GM23338 (cell line): ENCODE results near the gene GPSM1. TPM values are rescaled to one million over a fixed set of nuclear protein-coding genes. Genes with fewer than 3 reads are reported as not detected.

Experiments used
- ATAC-seq: fragments of 200-7000 bp; cut with Tn5 transposase; 3 replicates; pipeline ENCODE4 v1.9.1; 2020
- DNase-seq: peaks from one replicate; pipeline ENCODE4 v3.0.0-alpha.2; 2015; ENCODE audit warnings: low spot score
- H2AFZ ChIP-seq: fragments of 200-600 bp; sonication (generic); 2 replicates; pipeline ENCODE4 v1.8.0; 2016; ENCODE audit warnings: antibody characterized with exemption, mild to moderate bottlenecking, moderate library complexity
- H3F3A ChIP-seq: fragments of 200-600 bp; sonication (generic); replicated peaks from 2 replicates; pipeline ENCODE4 v1.8.0; 2017; ENCODE audit warnings: antibody characterized with exemption, mixed run types, low read depth
- H3K27ac ChIP-seq: fragments of 200-600 bp; sonication (generic); 2 replicates; pipeline ENCODE4 v1.6.1; 2016; ENCODE audit warnings: low read depth
- H3K27me3 ChIP-seq: fragments of 200-600 bp; sonication (generic); 2 replicates; pipeline ENCODE4 v1.8.0; 2016; ENCODE audit warnings: mild to moderate bottlenecking, mixed run types, moderate library complexity; ENCODE audit not compliant: insufficient read depth
- H3K36me3 ChIP-seq: fragments of 200-600 bp; sonication (generic); 2 replicates; pipeline ENCODE4 v1.8.0; 2016; ENCODE audit warnings: mild to moderate bottlenecking; ENCODE audit not compliant: insufficient read depth
- H3K4me1 ChIP-seq: fragments of 200-600 bp; sonication (generic); 2 replicates; pipeline ENCODE4 v1.8.0; 2016; ENCODE audit warnings: mild to moderate bottlenecking, moderate library complexity; ENCODE audit not compliant: insufficient read depth
- H3K4me2 ChIP-seq: fragments of 200-600 bp; sonication (generic); 2 replicates; pipeline ENCODE4 v1.7.1; 2017; ENCODE audit warnings: mixed run types
- H3K4me3 ChIP-seq: fragments of 200-600 bp; sonication (generic); 2 replicates; pipeline ENCODE4 v1.6.1; 2016; ENCODE audit warnings: mixed run types
- H3K79me2 ChIP-seq: fragments of 200-600 bp; sonication (generic); replicated peaks from 2 replicates; pipeline ENCODE4 v1.8.0; 2017; ENCODE audit warnings: mild to moderate bottlenecking; ENCODE audit not compliant: insufficient read depth
- H3K9me2 ChIP-seq: fragments of 200-600 bp; sonication (generic); 2 replicates; pipeline ENCODE4 v1.8.0; 2017; ENCODE audit not compliant: insufficient read depth
- H4K20me1 ChIP-seq: fragments of 200-600 bp; sonication (generic); replicated peaks from 2 replicates; pipeline ENCODE4 v1.8.0; 2017; ENCODE audit warnings: mild to moderate bottlenecking; ENCODE audit not compliant: insufficient read depth
- H3K27ac Mint-ChIP-seq: 2 replicates; pipeline ENCODE4 v1.8.0; 2020; ENCODE audit warnings: inconsistent platforms, mild to moderate bottlenecking, moderate library complexity, mixed read lengths
- H3K27me3 Mint-ChIP-seq: 3 replicates; pipeline ENCODE4 v1.8.0; 2022; ENCODE audit warnings: low read depth, mild to moderate bottlenecking, moderate library complexity, mixed read lengths, inconsistent platforms; ENCODE audit not compliant: insufficient read depth, poor library complexity
- H3K36me3 Mint-ChIP-seq: 3 replicates; pipeline ENCODE4 v1.8.0; 2021; ENCODE audit warnings: low read depth, mild to moderate bottlenecking, inconsistent platforms, moderate library complexity, mixed read lengths
- H3K4me1 Mint-ChIP-seq: 3 replicates; pipeline ENCODE4 v1.8.0; 2020; ENCODE audit warnings: mild to moderate bottlenecking, inconsistent platforms, mixed read lengths
- H3K4me3 Mint-ChIP-seq: 3 replicates; pipeline ENCODE4 v1.8.0; 2021; ENCODE audit warnings: moderate library complexity, mild to moderate bottlenecking, inconsistent platforms, mixed read lengths
- H3K9me3 Mint-ChIP-seq: 3 replicates; pipeline ENCODE4 v1.8.0; 2020; ENCODE audit warnings: moderate library complexity, mild to moderate bottlenecking, inconsistent platforms, mixed read lengths
- CREB1 ChIP-seq: fragments of 250-450 bp; sonication (Bioruptor Pico); IDR thresholded peaks from 2 replicates; pipeline ENCODE4 v1.5.0; 2020; ENCODE audit warnings: low read depth, mild to moderate bottlenecking, moderate library complexity
- CTCF ChIP-seq, 2 experiments: fragments of 200-600 bp in 1 of 2; sonication (generic) in 1 of 2; conservative IDR thresholded peaks; 2 replicates each; pipeline versions ENCODE4 v1.5.1 to v1.6.1; 2016 to 2017; ENCODE audit warnings: antibody characterized with exemption in 2 of 2, low read depth in 2 of 2, mild to moderate bottlenecking in 2 of 2, moderate library complexity in 1 of 2
- ETS1 ChIP-seq: IDR thresholded peaks from 2 replicates; pipeline ENCODE4 v1.6.1; 2016; ENCODE audit warnings: antibody characterized with exemption
- EZH2 ChIP-seq: fragments of 200-600 bp; sonication (generic); IDR thresholded peaks from one replicate; pipeline ENCODE4 v1.8.0; 2017; ENCODE audit warnings: antibody characterized with exemption, mild to moderate bottlenecking, low read depth; ENCODE audit not compliant: unreplicated experiment
- JUNB ChIP-seq: IDR thresholded peaks from one replicate; pipeline ENCODE4 v1.6.1; 2016; ENCODE audit warnings: antibody characterized with exemption; ENCODE audit not compliant: unreplicated experiment
- NANOG ChIP-seq: IDR thresholded peaks from 2 replicates; pipeline ENCODE4 v1.6.1; 2016; ENCODE audit warnings: antibody characterized with exemption, borderline replicate concordance
- POLR2AphosphoS5 ChIP-seq: IDR thresholded peaks from 2 replicates; pipeline ENCODE4 v1.6.1; 2016; ENCODE audit warnings: antibody characterized with exemption, low read depth
- REST ChIP-seq: IDR thresholded peaks from one replicate; pipeline ENCODE4 v1.6.1; 2018; ENCODE audit warnings: antibody characterized with exemption; ENCODE audit not compliant: unreplicated experiment
- STAT1 ChIP-seq: IDR thresholded peaks from one replicate; pipeline ENCODE4 v1.6.1; 2016; ENCODE audit warnings: antibody characterized with exemption; ENCODE audit not compliant: unreplicated experiment
- ZNF114 ChIP-seq: fragments of 250-450 bp; sonication (Bioruptor Pico); IDR thresholded peaks from 2 replicates; pipeline ENCODE4 v1.5.0; 2020; ENCODE audit warnings: mild to moderate bottlenecking, moderate library complexity
- ZNF331 ChIP-seq: fragments of 250-450 bp; sonication (Bioruptor Pico); IDR thresholded peaks from 2 replicates; pipeline ENCODE4 v1.5.0; 2020; ENCODE audit warnings: low read depth, mild to moderate bottlenecking, moderate library complexity
- polyA plus RNA-seq: library from polyadenylated mRNA; unstranded; fragments of >200 nt; fragmentation: Nextera tagmentation; extraction: Ambion mirVana; gene quantifications from 2 replicates; pipeline ENCODE4 v1.2.1, GENCODE V29; 2016
- total RNA-seq: library from RNA; depleted of rRNA; stranded (reverse); fragments of >200 nt; shearing (Covaris generic); gene quantifications from 2 replicates; pipeline ENCODE4 v1.2.3, GENCODE V29; 2014
- TF ChIP-seq, protein P1 (sequence below): fragments of 250-450 bp; sonication (Bioruptor Pico); IDR thresholded peaks from 2 replicates; pipeline ENCODE4 v1.5.0; 2020; ENCODE audit warnings: mild to moderate bottlenecking, moderate library complexity

Gene GPSM1
- total and polyA plus RNA-seq, 2 experiments from 2014 or later: 4.8 to 23.2 TPM

GRCh38 chr9:136359774-136360718 lies 32.7 kb downstream of the GPSM1 start:
- no peak overlapping the region for H3K4me2 ChIP-seq
- Mint-ChIP-seq H3K27me3 (peaks cover 9% of the 10 kb centered on the region), H3K9me3 (no peaks in the 10 kb centered on the region), H3K36me3 (no peaks in the 10 kb centered on the region), H3K27ac (no peak overlapping the region), H3K4me3 (no peak overlapping the region), H3K4me1 (peaks cover 6% of the 10 kb centered on the region; the same call in 1 of the 3 replicates)
- H3K4me3 ChIP-seq: no peak overlapping the region
- no peak for TF ChIP-seq REST
- no peak for TF ChIP-seq STAT1
- TF ChIP-seq ETS1: no peak
- TF ChIP-seq CREB1: no peak
- no peak for TF ChIP-seq EZH2
- TF ChIP-seq POLR2AphosphoS5: no peak; the same call in 1 of the 2 replicates
- TF ChIP-seq JUNB: no peak
- TF ChIP-seq, protein P1, sequence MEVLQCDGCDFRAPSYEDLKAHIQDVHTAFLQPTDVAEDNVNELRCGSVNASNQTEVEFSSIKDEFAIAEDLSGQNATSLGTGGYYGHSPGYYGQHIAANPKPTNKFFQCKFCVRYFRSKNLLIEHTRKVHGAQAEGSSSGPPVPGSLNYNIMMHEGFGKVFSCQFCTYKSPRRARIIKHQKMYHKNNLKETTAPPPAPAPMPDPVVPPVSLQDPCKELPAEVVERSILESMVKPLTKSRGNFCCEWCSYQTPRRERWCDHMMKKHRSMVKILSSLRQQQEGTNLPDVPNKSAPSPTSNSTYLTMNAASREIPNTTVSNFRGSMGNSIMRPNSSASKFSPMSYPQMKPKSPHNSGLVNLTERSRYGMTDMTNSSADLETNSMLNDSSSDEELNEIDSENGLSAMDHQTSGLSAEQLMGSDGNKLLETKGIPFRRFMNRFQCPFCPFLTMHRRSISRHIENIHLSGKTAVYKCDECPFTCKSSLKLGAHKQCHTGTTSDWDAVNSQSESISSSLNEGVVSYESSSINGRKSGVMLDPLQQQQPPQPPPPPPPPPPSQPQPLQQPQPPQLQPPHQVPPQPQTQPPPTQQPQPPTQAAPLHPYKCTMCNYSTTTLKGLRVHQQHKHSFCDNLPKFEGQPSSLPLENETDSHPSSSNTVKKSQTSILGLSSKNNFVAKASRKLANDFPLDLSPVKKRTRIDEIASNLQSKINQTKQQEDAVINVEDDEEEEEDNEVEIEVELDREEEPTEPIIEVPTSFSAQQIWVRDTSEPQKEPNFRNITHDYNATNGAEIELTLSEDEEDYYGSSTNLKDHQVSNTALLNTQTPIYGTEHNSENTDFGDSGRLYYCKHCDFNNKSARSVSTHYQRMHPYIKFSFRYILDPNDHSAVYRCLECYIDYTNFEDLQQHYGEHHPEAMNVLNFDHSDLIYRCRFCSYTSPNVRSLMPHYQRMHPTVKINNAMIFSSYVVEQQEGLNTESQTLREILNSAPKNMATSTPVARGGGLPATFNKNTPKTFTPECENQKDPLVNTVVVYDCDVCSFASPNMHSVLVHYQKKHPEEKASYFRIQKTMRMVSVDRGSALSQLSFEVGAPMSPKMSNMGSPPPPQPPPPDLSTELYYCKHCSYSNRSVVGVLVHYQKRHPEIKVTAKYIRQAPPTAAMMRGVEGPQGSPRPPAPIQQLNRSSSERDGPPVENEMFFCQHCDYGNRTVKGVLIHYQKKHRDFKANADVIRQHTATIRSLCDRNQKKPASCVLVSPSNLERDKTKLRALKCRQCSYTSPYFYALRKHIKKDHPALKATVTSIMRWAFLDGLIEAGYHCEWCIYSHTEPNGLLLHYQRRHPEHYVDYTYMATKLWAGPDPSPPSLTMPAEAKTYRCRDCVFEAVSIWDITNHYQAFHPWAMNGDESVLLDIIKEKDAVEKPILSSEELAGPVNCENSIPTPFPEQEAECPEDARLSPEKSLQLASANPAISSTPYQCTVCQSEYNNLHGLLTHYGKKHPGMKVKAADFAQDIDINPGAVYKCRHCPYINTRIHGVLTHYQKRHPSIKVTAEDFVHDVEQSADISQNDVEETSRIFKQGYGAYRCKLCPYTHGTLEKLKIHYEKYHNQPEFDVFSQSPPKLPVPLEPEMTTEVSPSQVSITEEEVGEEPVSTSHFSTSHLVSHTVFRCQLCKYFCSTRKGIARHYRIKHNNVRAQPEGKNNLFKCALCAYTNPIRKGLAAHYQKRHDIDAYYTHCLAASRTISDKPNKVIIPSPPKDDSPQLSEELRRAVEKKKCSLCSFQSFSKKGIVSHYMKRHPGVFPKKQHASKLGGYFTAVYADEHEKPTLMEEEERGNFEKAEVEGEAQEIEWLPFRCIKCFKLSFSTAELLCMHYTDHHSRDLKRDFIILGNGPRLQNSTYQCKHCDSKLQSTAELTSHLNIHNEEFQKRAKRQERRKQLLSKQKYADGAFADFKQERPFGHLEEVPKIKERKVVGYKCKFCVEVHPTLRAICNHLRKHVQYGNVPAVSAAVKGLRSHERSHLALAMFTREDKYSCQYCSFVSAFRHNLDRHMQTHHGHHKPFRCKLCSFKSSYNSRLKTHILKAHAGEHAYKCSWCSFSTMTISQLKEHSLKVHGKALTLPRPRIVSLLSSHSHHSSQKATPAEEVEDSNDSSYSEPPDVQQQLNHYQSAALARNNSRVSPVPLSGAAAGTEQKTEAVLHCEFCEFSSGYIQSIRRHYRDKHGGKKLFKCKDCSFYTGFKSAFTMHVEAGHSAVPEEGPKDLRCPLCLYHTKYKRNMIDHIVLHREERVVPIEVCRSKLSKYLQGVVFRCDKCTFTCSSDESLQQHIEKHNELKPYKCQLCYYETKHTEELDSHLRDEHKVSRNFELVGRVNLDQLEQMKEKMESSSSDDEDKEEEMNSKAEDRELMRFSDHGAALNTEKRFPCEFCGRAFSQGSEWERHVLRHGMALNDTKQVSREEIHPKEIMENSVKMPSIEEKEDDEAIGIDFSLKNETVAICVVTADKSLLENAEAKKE: no peak
- TF ChIP-seq CTCF (conservative IDR thresholded peaks at IDR 0.05; ENCODE audit: low read depth in 2 of 2): no peak
- no peak for TF ChIP-seq NANOG
- TF ChIP-seq ZNF331 (CRISPR knock-in tag): no peak
- no peak for TF ChIP-seq ZNF114 (CRISPR knock-in tag)
- H3F3A ChIP-seq: no peaks in the 10 kb centered on the region
- no peaks in the 10 kb centered on the region; the same call in 1 of the 2 replicates for H3K4me1 ChIP-seq
- no peak overlapping the region for H3K27ac ChIP-seq
- DNase-seq (no peak), ATAC-seq (no peak)
- no peaks in the 10 kb centered on the region for H3K36me3 ChIP-seq
- H3K27me3 ChIP-seq: no peaks in the 10 kb centered on the region
- H2AFZ ChIP-seq: no peak overlapping the region
- no peaks in the 10 kb centered on the region for H3K79me2 ChIP-seq
- H3K9me2 ChIP-seq: no peaks in the 10 kb centered on the region
- H4K20me1 ChIP-seq: no peaks in the 10 kb centered on the region
